Measurements from ENCODE around the gene FITM1.

DNA sequence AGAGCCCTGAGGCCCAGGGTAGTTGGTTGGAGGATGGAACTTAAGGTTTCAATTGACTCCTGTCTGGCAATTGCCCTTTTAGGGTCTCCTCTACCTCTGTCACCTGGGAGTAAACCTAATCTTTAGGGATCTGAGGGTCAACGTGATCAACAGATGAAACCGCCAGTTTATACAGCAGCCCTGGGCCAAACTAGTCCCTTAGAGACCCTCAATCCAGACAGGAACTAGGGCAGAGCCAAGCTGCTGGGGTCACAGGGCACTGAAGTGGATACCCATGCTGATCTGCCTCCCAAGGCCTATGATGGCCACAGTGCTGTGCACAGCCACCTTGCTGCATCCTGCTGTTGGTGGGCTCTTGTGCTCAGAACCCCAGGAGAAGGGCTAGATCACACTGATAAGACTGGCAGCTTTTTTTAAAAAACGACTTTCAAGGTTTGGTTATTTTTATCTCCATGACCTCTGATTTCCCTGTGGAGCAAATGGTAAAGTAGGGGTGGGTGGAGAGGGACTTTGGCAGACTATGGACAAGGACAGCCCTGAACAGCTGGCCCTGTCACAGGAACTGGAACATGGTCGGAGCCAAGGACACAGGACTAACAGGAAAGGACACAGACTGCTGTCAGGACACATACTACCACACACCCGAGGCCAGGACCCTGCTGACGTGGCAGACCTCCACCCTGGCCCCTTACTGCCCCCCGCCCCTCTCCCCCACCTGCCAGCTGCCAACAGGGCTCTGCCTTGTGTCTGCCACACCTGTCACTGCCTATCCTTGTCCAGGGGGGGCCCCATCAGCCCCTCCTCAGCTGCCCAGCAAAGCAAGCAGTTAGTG lies 474 bp downstream of the FITM1 start:
- TF ChIP-seq EZH2 (IDR thresholded peaks at IDR 0.05) (no peak), POLR2AphosphoS5 (IDR thresholded peaks at IDR 0.05; ENCODE audit: borderline replicate concordance, low read depth, low read length) (no peak), FOXP2 (optimal IDR thresholded peaks at IDR 0.05; ENCODE audit: control extremely low read depth, extremely low read length, insufficient read depth) (no peak)

Measured in SK-N-MC (cell line).